CD4-positive, alpha-beta T cell treated with Interleukin-15 for 1 hour (primary cell): ENCODE data around the gene PLCB1.
"Not testable (repeated sequence)": the region's sequence is repeated elsewhere in the genome, so short reads cannot be mapped to it uniquely, and the experiment has no call there.

Experiments used
- DNase-seq: peaks from one replicate; pipeline ENCODE4 v3.0.0-alpha.2; 2020

The PLCB1 gene

GRCh38 chr20:8414586-8415274 is 282.7 kb downstream of the PLCB1 start:
- DNase-seq: no peak

- no peak for DNase-seq
Observed at GRCh38 chr20:8421981-8422380, 289.9 kb downstream of the PLCB1 start.

DNA sequence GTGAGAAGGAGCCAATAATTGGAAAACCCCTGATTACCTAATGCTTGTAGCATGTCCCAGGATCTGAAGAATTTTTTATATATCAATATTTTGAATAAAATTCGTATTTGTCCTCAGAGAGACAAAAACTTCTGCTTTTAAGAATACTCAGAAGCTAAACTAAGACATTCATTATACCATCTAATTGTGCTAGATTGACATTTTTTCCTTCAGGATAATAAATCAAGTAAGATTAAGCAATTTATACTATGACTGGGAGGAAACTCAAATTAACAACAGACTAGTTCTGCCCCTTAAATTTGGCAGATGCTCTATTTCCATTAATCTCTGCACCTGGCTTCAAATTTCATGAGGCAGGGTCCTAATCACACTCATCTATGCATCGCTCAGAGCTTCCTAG is 291.4 kb downstream of the PLCB1 start:
- DNase-seq: no peak

- no peak for DNase-seq
Observed at GRCh38 chr20:8424010-8424409, 291.9 kb downstream of the PLCB1 start.

- DNase-seq: no peak
Observed at GRCh38 chr20:8425016-8425415, 292.9 kb downstream of the PLCB1 start.

- no peak for DNase-seq
Observed at GRCh38 chr20:8425802-8426201, 293.7 kb downstream of the PLCB1 start.

GRCh38 chr20:8427419-8428040 is 295.5 kb downstream of the PLCB1 start:
- no peak for DNase-seq

DNA sequence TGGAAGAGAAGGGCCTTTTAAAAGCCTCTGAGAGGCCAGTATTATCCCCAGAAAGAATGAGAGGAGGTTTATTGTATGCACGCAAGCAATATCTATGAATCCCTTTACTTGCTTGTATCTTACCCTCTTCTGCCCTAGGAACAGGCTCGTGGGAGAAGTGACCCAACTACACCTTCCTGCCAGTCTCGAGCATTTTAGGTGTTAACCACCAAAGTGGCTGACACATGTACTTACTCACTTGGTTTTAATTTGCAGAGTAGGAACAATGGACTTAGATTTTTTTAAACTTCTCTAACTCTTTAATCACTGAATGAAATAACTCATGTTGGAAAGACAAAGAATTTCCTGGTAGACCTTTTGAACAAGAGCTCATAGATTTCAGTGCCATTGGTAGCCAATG is 296.9 kb downstream of the PLCB1 start:
- no peak for DNase-seq

GRCh38 chr20:8431538-8432434 is 299.7 kb downstream of the PLCB1 start:
- no peak for DNase-seq

GRCh38 chr20:8432435-8433148 is 300.5 kb downstream of the PLCB1 start:
- no peak for DNase-seq

GRCh38 chr20:8433291-8433690 is 301.2 kb downstream of the PLCB1 start:
- no peak for DNase-seq

GRCh38 chr20:8434326-8434876 is 302.3 kb downstream of the PLCB1 start:
- DNase-seq: no peak

GRCh38 chr20:8435285-8436035 is 303.4 kb downstream of the PLCB1 start:
- DNase-seq: no peak

- not testable (repeated sequence) for DNase-seq
Observed at GRCh38 chr20:8436938-8437337, 304.9 kb downstream of the PLCB1 start.

DNA sequence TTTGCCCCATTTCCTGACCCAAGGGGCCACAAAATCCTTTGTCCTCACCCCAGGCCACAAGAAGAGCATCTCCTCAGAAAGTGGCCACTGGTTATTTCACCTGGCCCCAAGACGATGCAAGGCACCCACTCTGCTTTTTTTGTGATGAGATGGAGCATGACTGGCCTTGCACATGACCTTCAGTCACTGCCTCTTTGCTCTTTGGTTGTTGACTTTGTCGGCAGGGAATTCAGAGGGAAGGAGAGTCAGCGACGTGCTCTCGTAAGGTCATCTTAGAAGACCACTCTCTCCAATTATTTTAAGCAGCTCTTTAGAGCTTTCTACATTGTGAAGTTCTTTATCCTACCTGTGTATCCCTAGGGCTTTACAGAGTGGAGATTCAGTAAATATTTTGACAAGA is 306.7 kb downstream of the PLCB1 start:
- DNase-seq: no peak

- DNase-seq: no peak
Observed at GRCh38 chr20:8443464-8444072, 311.5 kb downstream of the PLCB1 start.

DNA sequence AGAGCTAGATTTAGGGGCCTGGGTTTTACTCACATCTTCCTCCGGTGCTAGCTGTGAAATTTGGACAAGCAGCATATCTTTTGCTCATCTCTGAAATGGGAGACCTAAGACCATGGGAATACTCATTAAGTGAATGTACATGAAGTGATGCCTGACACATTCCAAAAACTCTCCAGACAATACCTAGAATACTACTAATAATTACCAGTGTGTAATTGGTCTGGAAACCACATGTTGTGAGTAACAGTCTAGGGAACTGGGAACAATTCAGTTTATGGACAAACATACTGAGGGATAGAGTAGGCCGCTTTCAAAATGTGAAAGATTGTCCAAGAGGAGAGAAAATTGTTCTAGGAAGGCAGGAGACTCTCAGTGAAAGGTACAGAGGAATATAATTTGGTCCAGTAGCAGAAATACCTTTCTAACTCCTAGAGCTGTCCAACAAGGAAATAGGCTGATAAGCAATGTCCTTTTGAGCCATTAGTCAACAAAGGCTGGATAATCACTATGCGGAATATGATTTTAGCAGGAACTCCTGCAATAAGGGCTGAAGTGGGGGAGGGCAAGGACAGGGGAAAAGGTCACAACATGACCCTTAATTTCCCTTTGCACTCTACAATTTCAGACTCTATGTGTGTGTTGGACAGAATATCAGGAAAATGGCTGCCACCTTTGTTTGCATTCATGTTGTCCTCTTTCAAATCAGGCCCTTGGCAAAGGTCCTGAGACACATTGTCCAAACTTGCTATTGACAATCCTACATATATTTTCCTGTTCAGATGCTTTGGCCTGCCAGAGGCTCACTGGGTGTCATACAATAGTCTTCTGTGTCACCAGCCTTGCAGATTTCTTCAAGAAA is 315.4 kb downstream of the PLCB1 start:
- DNase-seq: no peak

DNA sequence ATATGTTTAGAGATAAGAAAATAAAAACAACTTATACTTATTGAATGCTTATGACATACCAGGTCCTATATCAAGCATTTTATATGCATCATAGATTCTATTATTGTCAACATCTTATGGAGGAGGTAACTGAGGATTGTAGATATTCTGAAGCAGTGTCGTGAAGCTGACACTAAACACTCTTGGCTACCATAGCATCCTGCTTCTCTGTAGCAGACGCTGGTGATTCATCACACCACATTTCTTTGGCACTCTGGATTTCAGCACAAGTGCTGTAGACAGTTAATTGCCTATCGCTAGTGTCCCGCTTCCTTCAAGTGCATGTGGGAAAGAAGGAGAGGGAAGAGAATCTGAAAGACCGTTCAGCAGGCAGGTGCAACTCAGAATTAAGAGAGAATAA is 317.1 kb downstream of the PLCB1 start:
- no peak for DNase-seq

- DNase-seq: peak; percentile 56
Observed at GRCh38 chr20:8454137-8454712, 322.2 kb downstream of the PLCB1 start.

- no peak for DNase-seq
Observed at GRCh38 chr20:8456765-8457164, 324.7 kb downstream of the PLCB1 start.
